RWPE1 (cell line): ENCODE data around the gene TNFSF13B.
"Not testable (repeated sequence)": the region's sequence is repeated elsewhere in the genome, so short reads cannot be mapped to it uniquely, and the experiment has no call there.

Source experiments
- CTCF ChIA-PET: fragments of 350-600 bp; sonication (Branson Sonifier 250); formaldehyde crosslinking; extraction: SDS; loops from one replicate; lab custom pipeline; 2021; lab: Yijun Ruan, JAX
- POLR2A ChIA-PET: fragments of 400-600 bp; formaldehyde crosslinking; extraction: SDS; loops from one replicate; lab custom pipeline; 2020; ENCODE audit warnings: antibody characterized with exemption; ENCODE audit not compliant: low non-redundant PET; lab: Yijun Ruan, JAX
- DNase-seq: peaks from one replicate; pipeline ENCODE4 v3.0.0; 2012; ENCODE audit warnings: low spot score
- H3K27ac ChIP-seq: fragments of 450-650 bp; 2 replicates; pipeline ENCODE4 v1.5.1; 2017
- CTCF ChIP-seq: fragments of 450-650 bp; conservative IDR thresholded peaks from 2 replicates; pipeline ENCODE4 v1.5.1; 2017; ENCODE audit warnings: low read depth, mild to moderate bottlenecking

Gene TNFSF13B

GRCh38 chr13:108302279-108302678, 32.8 kb downstream of the TNFSF13B start:
- ChIA-PET CTCF (no interaction called here), POLR2A (no interaction called here)
- peak; percentile 48 for DNase-seq
- H3K27ac ChIP-seq, result no peak overlapping the region
- TF ChIP-seq CTCF, result no peak

- POLR2A ChIA-PET, result no interaction called here
- DNase-seq, result no peak
- H3K27ac ChIP-seq, result no peak overlapping the region
- CTCF ChIA-PET, result no interaction called here
- no peak for TF ChIP-seq CTCF
Observed at GRCh38 chr13:108304170-108305016, 34.9 kb downstream of the TNFSF13B start.

GRCh38 chr13:108305655-108306054, 36.1 kb downstream of the TNFSF13B start:
- ChIA-PET CTCF (no interaction called here), POLR2A (no interaction called here)
- TF ChIP-seq CTCF, result no peak
- H3K27ac ChIP-seq, result no peak overlapping the region
- DNase-seq, result no peak

GRCh38 chr13:108306860-108307259, 37.3 kb downstream of the TNFSF13B start:
- CTCF ChIA-PET, result interaction anchor here (0.7 kb wide), 1 partner anchor 267 kb away, joined by 4 read pairs; no protein-coding TSS in a partner anchor

GRCh38 chr13:108311596-108311995, 42.1 kb downstream of the TNFSF13B start:
- H3K27ac ChIP-seq, POLR2A ChIA-PET, DNase-seq, CTCF ChIA-PET: not testable (repeated sequence)

More at GRCh38 chr13:108306860-108307259, 37.3 kb downstream of the TNFSF13B start:
- POLR2A ChIA-PET, result no interaction called here
- H3K27ac ChIP-seq, result no peak overlapping the region
- TF ChIP-seq CTCF, result no peak
- DNase-seq, result no peak

GRCh38 chr13:108313382-108313781, 43.9 kb downstream of the TNFSF13B start:
- TF ChIP-seq CTCF, result no peak
- no peak for DNase-seq
- POLR2A ChIA-PET, result no interaction called here
- H3K27ac ChIP-seq, result no peak overlapping the region
- CTCF ChIA-PET, result no interaction called here

- CTCF ChIA-PET, result no interaction called here
- H3K27ac ChIP-seq, result no peak overlapping the region
- no peak for TF ChIP-seq CTCF
- POLR2A ChIA-PET, result no interaction called here
- no peak for DNase-seq
Observed at GRCh38 chr13:108315273-108315672, 45.8 kb downstream of the TNFSF13B start.
